CD8-positive, alpha-beta memory T cell (primary cell): Measurements from ENCODE around the gene GOLGA8A. TPM values are rescaled to one million over a fixed set of nuclear protein-coding genes. Genes with fewer than 3 reads are reported as not detected.
"Not testable (repeated sequence)": the region's sequence is repeated elsewhere in the genome, so short reads cannot be mapped to it uniquely, and the experiment has no call there.

ENCODE experiments used
- CTCF ChIA-PET: fragments of 350-600 bp; sonication (Branson Sonifier 250); formaldehyde crosslinking; loops from one replicate; lab custom pipeline; 2021; ENCODE audit warnings: antibody characterized with exemption; lab: Charles Lee
- POLR2A ChIA-PET: fragments of 350-600 bp; sonication (Branson Sonifier 250); formaldehyde crosslinking; loops from one replicate; lab custom pipeline; 2021; ENCODE audit warnings: antibody characterized with exemption; lab: Charles Lee
- DNase-seq, 5 donors: peaks; one replicate each; pipeline versions ENCODE4 v3.0.0 to v3.0.0-alpha.2; 2020 to 2022; ENCODE audit warnings: mixed read lengths in 1 of 5
- H3K27ac ChIP-seq: one replicate; pipeline ENCODE4 v1.7.0; 2013; ENCODE audit warnings: low read depth, mild to moderate bottlenecking, low read length, moderate library complexity
- H3K27me3 ChIP-seq: 2 replicates; pipeline ENCODE4 v1.7.0; 2013; ENCODE audit warnings: low read length, mild to moderate bottlenecking; ENCODE audit not compliant: insufficient read depth, poor library complexity, severe bottlenecking
- H3K36me3 ChIP-seq: 2 replicates; pipeline ENCODE4 v1.7.0; 2013; ENCODE audit warnings: mild to moderate bottlenecking, low read length, moderate library complexity; ENCODE audit not compliant: insufficient read depth
- H3K4me1 ChIP-seq: 2 replicates; pipeline ENCODE4 v1.7.0; 2013; ENCODE audit warnings: mild to moderate bottlenecking, low read length, moderate library complexity; ENCODE audit not compliant: insufficient read depth
- H3K4me3 ChIP-seq: 2 replicates; pipeline ENCODE4 v1.7.0; 2013; ENCODE audit warnings: mild to moderate bottlenecking, low read length
- H3K9me3 ChIP-seq: 2 replicates; pipeline ENCODE4 v1.7.0; 2013; ENCODE audit warnings: mild to moderate bottlenecking, low read length
- H3K27ac Mint-ChIP-seq, 8 donors: one replicate each; pipeline ENCODE4 v1.8.0; 2020 to 2021; ENCODE audit warnings: mixed read lengths in 8 of 8, mild to moderate bottlenecking in 6 of 8, inconsistent platforms in 3 of 8, moderate library complexity in 3 of 8
- H3K27me3 Mint-ChIP-seq, 2 donors: one replicate each; pipeline ENCODE4 v1.8.0; 2020 to 2021; ENCODE audit warnings: mixed read lengths in 2 of 2, mild to moderate bottlenecking in 1 of 2, moderate library complexity in 1 of 2
- H3K36me3 Mint-ChIP-seq, 3 donors: one replicate each; pipeline ENCODE4 v1.8.0; 2020 to 2021; ENCODE audit warnings: mixed read lengths in 3 of 3, inconsistent platforms in 1 of 3, mild to moderate bottlenecking in 1 of 3
- H3K4me1 Mint-ChIP-seq, 3 donors: one replicate each; pipeline ENCODE4 v1.8.0; 2020 to 2021; ENCODE audit warnings: mixed read lengths in 3 of 3, inconsistent platforms in 1 of 3, mild to moderate bottlenecking in 1 of 3
- H3K4me3 Mint-ChIP-seq, 7 donors: one replicate each; pipeline ENCODE4 v1.8.0; 2020 to 2021; ENCODE audit warnings: mixed read lengths in 7 of 7, mild to moderate bottlenecking in 6 of 7, moderate library complexity in 4 of 7, inconsistent platforms in 2 of 7
- H3K9me3 Mint-ChIP-seq, 5 donors: one replicate each; pipeline ENCODE4 v1.8.0; 2020 to 2022; ENCODE audit warnings: mixed read lengths in 5 of 5, mild to moderate bottlenecking in 3 of 5, moderate library complexity in 2 of 5, inconsistent platforms in 1 of 5
- polyA plus RNA-seq: library from polyadenylated mRNA; unstranded; fragments of 300-500 nt; fragmentation: Illumina TruSeq; gene quantifications from one replicate; pipeline ENCODE4 v1.2.3, GENCODE V29; 2021
- total RNA-seq, 2 experiments: library from RNA; stranded (reverse); gene quantifications; one replicate each; pipeline ENCODE4 v1.2.3, GENCODE V29; 2021

GOLGA8A gene
- total and polyA plus RNA-seq, 3 experiments from 2014 or later = 2.6 to 104 (median 94.0) TPM

GRCh38 chr15:34403899-34404298 is 33.7 kb downstream of the GOLGA8A start:
- POLR2A ChIA-PET, H3K4me3 ChIP-seq, DNase-seq, H3K27ac Mint-ChIP-seq, CTCF ChIA-PET, H3K36me3 ChIP-seq, H3K4me1 Mint-ChIP-seq, H3K9me3 ChIP-seq, H3K4me3 Mint-ChIP-seq, H3K27me3 Mint-ChIP-seq, H3K4me1 ChIP-seq, H3K36me3 Mint-ChIP-seq, H3K9me3 Mint-ChIP-seq, H3K27ac ChIP-seq, H3K27me3 ChIP-seq: not testable (repeated sequence)

DNA sequence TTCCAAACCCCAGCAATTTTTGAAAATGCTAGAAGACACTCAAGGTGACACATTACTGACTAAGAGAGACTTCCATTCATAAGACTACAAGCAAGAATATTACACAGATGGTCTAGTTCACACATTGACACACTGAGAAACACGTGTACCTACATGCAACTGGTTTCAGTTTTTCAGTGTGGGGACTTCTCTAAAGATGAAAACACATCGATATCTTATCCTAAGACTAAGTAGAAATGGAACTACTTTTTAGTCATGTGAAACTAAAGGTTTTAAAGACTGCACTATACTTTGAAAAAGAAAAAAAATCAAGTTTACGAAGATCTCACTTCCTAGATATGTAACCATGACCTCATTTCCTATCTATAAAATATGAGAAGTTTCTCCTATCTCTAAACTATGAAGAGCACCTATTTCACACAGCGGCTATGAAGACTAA is 34.4 kb downstream of the GOLGA8A start:
- POLR2A ChIA-PET, H3K4me1 ChIP-seq, H3K9me3 ChIP-seq, H3K9me3 Mint-ChIP-seq, H3K36me3 Mint-ChIP-seq, H3K4me3 Mint-ChIP-seq, CTCF ChIA-PET, H3K4me1 Mint-ChIP-seq, H3K4me3 ChIP-seq, H3K36me3 ChIP-seq, DNase-seq, H3K27ac Mint-ChIP-seq, H3K27me3 Mint-ChIP-seq, H3K27me3 ChIP-seq, H3K27ac ChIP-seq: not testable (repeated sequence)

- H3K36me3 ChIP-seq, CTCF ChIA-PET, H3K9me3 Mint-ChIP-seq, H3K4me3 Mint-ChIP-seq, H3K27me3 ChIP-seq, H3K4me1 Mint-ChIP-seq, H3K4me3 ChIP-seq, H3K27ac ChIP-seq, H3K27me3 Mint-ChIP-seq, H3K27ac Mint-ChIP-seq, DNase-seq, H3K36me3 Mint-ChIP-seq, H3K4me1 ChIP-seq, POLR2A ChIA-PET, H3K9me3 ChIP-seq: not testable (repeated sequence)
Observed at GRCh38 chr15:34397637-34398259, 39.9 kb downstream of the GOLGA8A start.

DNA sequence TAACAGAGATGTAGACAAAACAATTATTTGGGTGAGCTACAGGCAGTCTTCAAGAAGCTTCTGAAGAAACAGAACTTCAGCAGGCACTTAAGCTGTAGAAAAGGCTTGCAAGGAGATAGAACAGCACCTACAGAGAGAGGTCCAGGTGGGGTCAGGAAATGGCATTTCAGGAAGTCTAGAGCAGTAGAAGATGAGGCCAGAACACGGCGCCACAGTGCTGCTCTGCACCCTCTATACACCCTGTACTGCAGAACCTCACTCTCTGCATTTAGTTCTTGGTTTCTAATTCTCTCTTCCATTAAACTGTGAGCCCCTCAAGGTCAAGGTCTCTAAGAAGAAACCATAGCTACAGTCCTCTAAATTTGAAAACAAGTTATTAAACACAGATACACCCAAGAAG is 44.6 kb downstream of the GOLGA8A start:
- H3K9me3 Mint-ChIP-seq, H3K36me3 ChIP-seq, DNase-seq, H3K4me1 Mint-ChIP-seq, H3K27me3 ChIP-seq, POLR2A ChIA-PET, H3K4me1 ChIP-seq, H3K4me3 ChIP-seq, H3K27ac ChIP-seq, CTCF ChIA-PET, H3K36me3 Mint-ChIP-seq, H3K9me3 ChIP-seq, H3K27me3 Mint-ChIP-seq, H3K27ac Mint-ChIP-seq, H3K4me3 Mint-ChIP-seq: not testable (repeated sequence)

- H3K36me3 Mint-ChIP-seq, H3K4me1 ChIP-seq, H3K36me3 ChIP-seq, H3K27me3 ChIP-seq, H3K4me3 ChIP-seq, H3K27ac ChIP-seq, H3K27me3 Mint-ChIP-seq, DNase-seq, H3K4me1 Mint-ChIP-seq, POLR2A ChIA-PET, H3K27ac Mint-ChIP-seq, H3K4me3 Mint-ChIP-seq, H3K9me3 Mint-ChIP-seq, CTCF ChIA-PET, H3K9me3 ChIP-seq: not testable (repeated sequence)
Observed at GRCh38 chr15:34389594-34390086, 48.0 kb downstream of the GOLGA8A start.

Other genes starting within 250 kb of the GOLGA8A start
- 10 to 100 TPM; 42.2 to 43.8 TPM for gene KATNBL1, start 227.7 kb downstream of the GOLGA8A start, total RNA-seq
- 29.0 TPM for gene KATNBL1, start 227.7 kb downstream of the GOLGA8A start, polyA plus RNA-seq
- 100 to 1,000 TPM; 115 TPM for gene EMC4, start 212.8 kb downstream of the GOLGA8A start, total RNA-seq
- gene EMC4, start 212.8 kb downstream of the GOLGA8A start, polyA plus RNA-seq = 199 TPM
- gene SLC12A6, start 100.0 kb downstream of the GOLGA8A start, total RNA-seq = 10 to 100 TPM; 19.2 to 20.6 TPM
- 7.1 TPM for gene SLC12A6, start 100.0 kb downstream of the GOLGA8A start, polyA plus RNA-seq
- gene NOP10, start 94.7 kb downstream of the GOLGA8A start, total RNA-seq = 100 to 1,000 TPM; 284 to 292 TPM
- 294 TPM for gene NOP10, start 94.7 kb downstream of the GOLGA8A start, polyA plus RNA-seq
- not detected for gene NUTM1, start 94.5 kb downstream of the GOLGA8A start, total RNA-seq
- gene NUTM1, start 94.5 kb downstream of the GOLGA8A start, polyA plus RNA-seq = not detected
- gene LPCAT4, start 70.6 kb downstream of the GOLGA8A start, total RNA-seq = 10 to 100 TPM; 49.5 to 57.4 TPM
- gene LPCAT4, start 70.6 kb downstream of the GOLGA8A start, polyA plus RNA-seq = 17.4 TPM
- 100 to 1,000 TPM; 132 to 136 TPM for gene GOLGA8B, start 145.8 kb upstream of the GOLGA8A start, total RNA-seq
- 4.7 TPM for gene GOLGA8B, start 145.8 kb upstream of the GOLGA8A start, polyA plus RNA-seq